AG09309 (cell line): ENCODE measurements around the gene HEPN1.
A peak's percentile ranks its signal among the peaks of the same experiment; 100 is the strongest.

Experiments used
- DNase-seq: peaks from one replicate; pipeline ENCODE4 v3.0.0-alpha.2; 2010; ENCODE audit warnings: low read depth
- H3K4me3 ChIP-seq: 2 replicates; pipeline ENCODE4 v1.5.1; 2011; ENCODE audit warnings: mild to moderate bottlenecking, low read depth, low read length, moderate library complexity; ENCODE audit not compliant: control insufficient read depth
- TF ChIP-seq, protein P1 (sequence below): IDR thresholded peaks from 2 replicates; pipeline ENCODE4 v1.5.1; 2011; ENCODE audit warnings: mild to moderate bottlenecking, low read depth, low read length, inconsistent platforms; ENCODE audit not compliant: insufficient read depth, control insufficient read depth; ENCODE audit errors: missing control alignments

Gene HEPN1

GRCh38 chr11:124874571-124875255, 44.3 kb upstream of the HEPN1 start:
- H3K4me3 ChIP-seq, result no peak overlapping the region
- TF ChIP-seq, protein P1, sequence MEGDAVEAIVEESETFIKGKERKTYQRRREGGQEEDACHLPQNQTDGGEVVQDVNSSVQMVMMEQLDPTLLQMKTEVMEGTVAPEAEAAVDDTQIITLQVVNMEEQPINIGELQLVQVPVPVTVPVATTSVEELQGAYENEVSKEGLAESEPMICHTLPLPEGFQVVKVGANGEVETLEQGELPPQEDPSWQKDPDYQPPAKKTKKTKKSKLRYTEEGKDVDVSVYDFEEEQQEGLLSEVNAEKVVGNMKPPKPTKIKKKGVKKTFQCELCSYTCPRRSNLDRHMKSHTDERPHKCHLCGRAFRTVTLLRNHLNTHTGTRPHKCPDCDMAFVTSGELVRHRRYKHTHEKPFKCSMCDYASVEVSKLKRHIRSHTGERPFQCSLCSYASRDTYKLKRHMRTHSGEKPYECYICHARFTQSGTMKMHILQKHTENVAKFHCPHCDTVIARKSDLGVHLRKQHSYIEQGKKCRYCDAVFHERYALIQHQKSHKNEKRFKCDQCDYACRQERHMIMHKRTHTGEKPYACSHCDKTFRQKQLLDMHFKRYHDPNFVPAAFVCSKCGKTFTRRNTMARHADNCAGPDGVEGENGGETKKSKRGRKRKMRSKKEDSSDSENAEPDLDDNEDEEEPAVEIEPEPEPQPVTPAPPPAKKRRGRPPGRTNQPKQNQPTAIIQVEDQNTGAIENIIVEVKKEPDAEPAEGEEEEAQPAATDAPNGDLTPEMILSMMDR, result no peak
- DNase-seq, result no peak

- peak overlapping the region; percentile 56 for H3K4me3 ChIP-seq
- TF ChIP-seq, protein P1, result no peak
- DNase-seq, result no peak
These were observed 43.6 kb upstream of the HEPN1 start for GRCh38 chr11:124875401-124875800.

DNA sequence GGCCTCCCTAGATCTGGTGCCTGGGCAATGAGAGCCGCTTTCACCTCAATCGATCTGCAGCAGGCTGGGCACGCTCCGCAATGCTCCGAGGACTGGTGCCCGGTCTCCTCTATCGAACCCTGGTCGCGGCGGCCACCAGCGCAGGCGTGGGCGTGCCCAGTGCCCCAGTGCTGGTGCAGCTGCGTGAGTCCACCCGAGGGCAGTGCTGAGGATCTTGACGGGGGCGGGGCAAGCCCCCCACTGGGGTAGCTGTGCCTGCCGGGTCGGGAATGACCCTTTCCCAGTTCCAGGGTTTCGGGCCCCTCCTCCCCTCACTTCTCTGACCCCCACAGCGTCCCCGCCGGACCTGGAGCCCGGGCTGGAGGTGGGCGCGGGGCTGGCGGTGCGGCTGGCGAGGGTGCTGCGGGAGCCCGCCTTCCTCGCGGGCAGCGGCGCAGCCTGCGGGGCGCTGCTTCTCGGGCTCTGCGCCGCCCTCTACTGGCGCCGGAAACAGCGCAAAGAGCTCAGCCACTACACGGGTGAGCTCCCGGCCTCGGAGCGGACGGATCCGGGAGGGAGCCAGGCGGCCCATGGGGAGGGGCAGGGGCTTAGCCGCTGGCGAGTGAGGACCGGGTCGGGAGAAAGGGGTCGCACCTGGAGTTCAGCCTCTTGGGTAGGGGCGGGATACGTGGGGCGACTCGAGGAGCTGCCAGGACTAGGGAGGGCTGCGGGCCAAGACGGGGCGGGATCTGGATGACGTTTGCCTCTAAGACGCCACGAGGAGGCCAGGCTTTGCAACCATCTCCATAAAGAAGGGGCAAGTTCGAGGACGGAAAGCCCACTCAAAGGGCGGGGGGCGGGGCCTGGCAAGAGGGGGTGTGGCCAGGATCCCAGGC, 42.9 kb upstream of the HEPN1 start:
- TF ChIP-seq, protein P1, result peak; percentile 61
- peak overlapping the region; percentile 56 for H3K4me3 ChIP-seq
- DNase-seq, result peak; percentile 49

DNA sequence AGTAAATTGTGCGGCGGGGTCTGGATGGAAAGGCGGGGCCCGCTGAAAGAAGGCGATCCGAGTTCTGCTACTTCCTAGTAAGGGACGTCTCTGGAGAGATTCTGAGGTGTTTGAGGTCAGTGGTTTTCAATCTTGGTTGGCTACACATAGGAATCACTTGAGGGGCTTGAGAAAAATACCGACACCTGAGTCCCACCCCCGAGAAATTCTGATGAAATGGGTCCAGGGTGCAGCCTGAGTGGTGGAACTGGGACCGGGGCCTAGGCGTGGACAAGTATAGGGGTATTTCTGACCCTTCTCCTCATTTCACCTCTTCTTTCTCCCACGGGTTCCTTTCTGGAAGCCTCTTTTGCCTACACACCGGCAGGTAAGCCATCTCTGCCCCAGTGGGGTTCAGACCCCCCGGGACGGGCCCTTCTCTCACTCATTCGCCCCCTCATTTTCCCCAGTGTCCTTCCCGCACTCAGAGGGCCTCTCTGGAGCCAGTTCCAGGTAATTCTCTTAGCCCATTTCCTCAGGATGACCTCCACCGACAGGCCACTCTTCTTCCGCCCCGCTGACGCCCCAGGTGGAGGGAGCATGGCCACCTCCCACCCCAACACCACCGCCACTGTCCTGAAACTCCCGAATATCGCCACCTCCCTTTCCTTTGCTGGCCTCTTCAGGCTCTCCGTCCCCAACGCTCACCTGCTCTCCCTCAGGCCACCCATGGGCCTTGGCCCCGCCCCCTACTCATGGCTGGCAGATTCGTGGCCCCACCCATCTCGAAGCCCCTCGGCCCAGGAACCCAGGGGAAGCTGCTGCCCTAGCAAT, 42.0 kb upstream of the HEPN1 start:
- H3K4me3 ChIP-seq, result peak overlapping the region; percentile 56
- TF ChIP-seq, protein P1, result no peak
- no peak for DNase-seq

DNA sequence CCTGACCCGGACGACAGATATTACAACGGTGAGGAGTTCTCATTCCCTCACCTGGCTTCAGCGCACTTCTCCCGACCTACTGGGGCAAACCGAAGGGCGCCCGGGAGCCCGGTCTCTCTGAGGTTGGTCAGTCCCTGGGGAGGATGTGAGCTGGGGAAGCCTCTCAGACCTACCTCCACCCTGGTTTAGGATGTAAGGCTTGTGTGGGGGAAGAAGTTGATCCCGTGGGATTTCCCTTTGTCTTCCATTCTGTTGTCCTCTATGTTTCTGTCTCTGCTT, 41.5 kb upstream of the HEPN1 start:
- no peak for DNase-seq
- TF ChIP-seq, protein P1, result no peak
- H3K4me3 ChIP-seq, result no peak overlapping the region

- DNase-seq, result no peak
- TF ChIP-seq, protein P1, result no peak
These were observed 40.9 kb upstream of the HEPN1 start for GRCh38 chr11:124877910-124878758.

More at GRCh38 chr11:124877910-124878758, 40.9 kb upstream of the HEPN1 start:
- no peak overlapping the region for H3K4me3 ChIP-seq
